Measurements from ENCODE around the gene POC1B. TPM values are rescaled to one million over a fixed set of nuclear protein-coding genes. Genes with fewer than 3 reads are reported as not detected.

POC1B gene
- total RNA-seq, 1 experiment from 2014 or later: 25.0 TPM

DNA sequence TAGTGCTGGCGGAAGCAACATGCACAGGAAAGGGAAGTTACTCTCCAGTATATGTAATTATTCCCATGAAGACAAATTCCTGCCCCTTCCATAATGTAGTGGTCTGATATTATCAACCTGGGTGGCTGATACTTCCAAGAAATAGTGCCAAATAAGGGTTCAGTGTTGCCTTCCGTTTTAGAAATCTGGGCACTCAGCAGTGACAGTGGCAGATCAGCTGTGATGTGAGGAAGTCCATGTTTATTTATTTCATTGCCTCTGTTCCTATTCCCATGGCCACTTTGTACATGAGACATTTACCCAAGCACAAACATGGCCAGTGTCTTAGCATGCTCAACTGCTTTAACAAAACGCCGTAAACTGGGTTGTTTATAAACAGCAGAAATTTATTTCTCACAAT, 20.3 kb upstream of the POC1B start:
- ATAC-seq: no peak
- no peak overlapping the region for H3K9ac ChIP-seq (ENCODE audit: low read length)
- H3K9me3 ChIP-seq (ENCODE audit: low read length): no peaks in the 10 kb centered on the region
- no peak overlapping the region for H3K4me2 ChIP-seq (ENCODE audit: low read length)
- H4K20me1 ChIP-seq (ENCODE audit: low read length): no peaks in the 10 kb centered on the region
- H3F3A ChIP-seq (ENCODE audit: low read length, unreplicated experiment): no peaks in the 10 kb centered on the region
- H2AFZ ChIP-seq (ENCODE audit: low read length): no peak overlapping the region
- POLR2A ChIA-PET (ENCODE audit: unreplicated experiment): no interaction called here
- no peaks in the 10 kb centered on the region for H3K36me3 ChIP-seq (ENCODE audit: low read depth, low read length)
- DNase-seq: no peak
- intact Hi-C loops (cut with micrococcal nuclease): no loop called here
- CTCF ChIA-PET: no interaction called here
- peaks cover 6% of the 10 kb centered on the region for H3K4me1 ChIP-seq (ENCODE audit: insufficient read depth, low read length)
- H3K27me3 ChIP-seq (ENCODE audit: low read length): no peaks in the 10 kb centered on the region
- H3K9me2 ChIP-seq (replicated peaks; ENCODE audit: low read length): no peaks in the 10 kb centered on the region
- H3K27ac ChIP-seq (ENCODE audit: low read length): no peak overlapping the region
- BruUV-seq (replicated peaks): no TSS peak
- no peak overlapping the region for H3K4me3 ChIP-seq (ENCODE audit: low read length)
- TF ChIP-seq, protein P1, sequence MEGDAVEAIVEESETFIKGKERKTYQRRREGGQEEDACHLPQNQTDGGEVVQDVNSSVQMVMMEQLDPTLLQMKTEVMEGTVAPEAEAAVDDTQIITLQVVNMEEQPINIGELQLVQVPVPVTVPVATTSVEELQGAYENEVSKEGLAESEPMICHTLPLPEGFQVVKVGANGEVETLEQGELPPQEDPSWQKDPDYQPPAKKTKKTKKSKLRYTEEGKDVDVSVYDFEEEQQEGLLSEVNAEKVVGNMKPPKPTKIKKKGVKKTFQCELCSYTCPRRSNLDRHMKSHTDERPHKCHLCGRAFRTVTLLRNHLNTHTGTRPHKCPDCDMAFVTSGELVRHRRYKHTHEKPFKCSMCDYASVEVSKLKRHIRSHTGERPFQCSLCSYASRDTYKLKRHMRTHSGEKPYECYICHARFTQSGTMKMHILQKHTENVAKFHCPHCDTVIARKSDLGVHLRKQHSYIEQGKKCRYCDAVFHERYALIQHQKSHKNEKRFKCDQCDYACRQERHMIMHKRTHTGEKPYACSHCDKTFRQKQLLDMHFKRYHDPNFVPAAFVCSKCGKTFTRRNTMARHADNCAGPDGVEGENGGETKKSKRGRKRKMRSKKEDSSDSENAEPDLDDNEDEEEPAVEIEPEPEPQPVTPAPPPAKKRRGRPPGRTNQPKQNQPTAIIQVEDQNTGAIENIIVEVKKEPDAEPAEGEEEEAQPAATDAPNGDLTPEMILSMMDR (conservative IDR thresholded peaks at IDR 0.05; ENCODE audit: low read depth, low read length): no peak
- no peak for TF ChIP-seq EZH2phosphoT487 (IDR thresholded peaks at IDR 0.05; ENCODE audit: borderline replicate concordance, low read length)
- no peak for TF ChIP-seq EZH2 (IDR thresholded peaks at IDR 0.05; ENCODE audit: low read length, unreplicated experiment)
- no peaks in the 10 kb centered on the region for H3K79me2 ChIP-seq (ENCODE audit: low read length)

DNA sequence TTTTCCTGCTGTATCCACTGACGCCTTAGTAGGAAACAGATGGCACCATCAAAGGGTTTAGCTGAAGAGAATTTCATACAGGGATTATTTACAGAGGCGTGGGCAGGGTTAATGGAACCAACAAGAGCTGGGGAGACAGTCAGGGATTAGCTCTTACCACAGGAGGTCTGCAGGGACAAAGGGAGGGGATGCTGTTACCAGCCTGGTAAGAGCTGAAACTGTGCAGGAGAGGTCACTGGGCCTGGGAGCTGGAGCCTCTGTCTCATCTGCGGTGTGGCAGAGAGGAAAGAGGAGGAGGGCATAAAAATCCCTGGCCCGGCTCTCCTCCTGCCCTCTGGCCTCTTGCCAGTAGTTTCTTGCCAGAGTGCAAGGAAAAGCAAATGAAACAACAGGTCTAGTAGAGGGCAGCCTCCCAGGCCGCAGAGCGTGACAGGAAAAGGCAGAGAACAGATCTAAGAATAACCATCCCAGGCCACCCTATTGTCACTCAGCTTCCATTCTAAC, 18.9 kb upstream of the POC1B start:
- Histone ChIP-seq H3K9ac (ENCODE audit: low read length) (no peak overlapping the region), H2AFZ (ENCODE audit: low read length) (no peak overlapping the region), H3K4me1 (ENCODE audit: insufficient read depth, low read length) (peaks cover 6% of the 10 kb centered on the region), H3K27me3 (ENCODE audit: low read length) (no peaks in the 10 kb centered on the region), H3K27ac (ENCODE audit: low read length) (no peak overlapping the region), H3F3A (ENCODE audit: low read length, unreplicated experiment) (no peaks in the 10 kb centered on the region), H3K4me2 (ENCODE audit: low read length) (no peak overlapping the region), H3K9me3 (ENCODE audit: low read length) (no peaks in the 10 kb centered on the region), H3K79me2 (ENCODE audit: low read length) (no peaks in the 10 kb centered on the region), H3K4me3 (ENCODE audit: low read length) (no peak overlapping the region), H3K36me3 (ENCODE audit: low read depth, low read length) (no peaks in the 10 kb centered on the region), H4K20me1 (ENCODE audit: low read length) (no peaks in the 10 kb centered on the region), H3K9me2 (replicated peaks; ENCODE audit: low read length) (no peaks in the 10 kb centered on the region)
- ATAC-seq (no peak), DNase-seq (no peak)
- TF ChIP-seq, protein P1 (conservative IDR thresholded peaks at IDR 0.05; ENCODE audit: low read depth, low read length): no peak
- no peak for TF ChIP-seq EZH2 (IDR thresholded peaks at IDR 0.05; ENCODE audit: low read length, unreplicated experiment)
- TF ChIP-seq EZH2phosphoT487 (IDR thresholded peaks at IDR 0.05; ENCODE audit: borderline replicate concordance, low read length): no peak
- BruUV-seq (replicated peaks): no TSS peak
- intact Hi-C loops (cut with micrococcal nuclease): loop anchor here (5.0 kb wide), 4 partner anchors 708 to 1398 kb away; no protein-coding TSS in a partner anchor
- CTCF ChIA-PET: no interaction called here
- POLR2A ChIA-PET (ENCODE audit: unreplicated experiment): interaction anchor here (0.5 kb wide), 1 partner anchor 155 kb away, joined by 5 read pairs; no protein-coding TSS in a partner anchor

DNA sequence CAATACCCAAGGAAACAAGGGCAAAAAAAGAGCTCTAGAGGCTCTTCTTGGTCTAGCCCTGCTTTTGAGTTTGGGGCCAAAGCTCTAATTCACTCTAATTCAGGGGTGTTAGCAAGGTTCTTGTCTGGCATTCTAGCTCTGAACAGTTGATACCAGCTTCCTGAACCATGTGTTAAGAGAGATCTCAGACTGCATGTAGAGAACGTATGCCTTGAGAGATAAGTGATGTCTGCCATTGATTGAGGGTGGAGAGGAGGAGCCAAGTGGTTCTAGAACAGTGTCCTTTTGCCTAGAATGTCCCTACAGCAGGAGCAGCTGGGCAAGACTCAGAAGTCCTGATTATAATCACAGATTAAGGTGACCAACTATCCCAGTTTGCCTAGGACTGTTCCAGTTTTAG, 18.2 kb upstream of the POC1B start:
- Histone ChIP-seq H3F3A (ENCODE audit: low read length, unreplicated experiment) (no peaks in the 10 kb centered on the region), H2AFZ (ENCODE audit: low read length) (no peak overlapping the region), H4K20me1 (ENCODE audit: low read length) (no peaks in the 10 kb centered on the region), H3K4me1 (ENCODE audit: insufficient read depth, low read length) (peaks cover 6% of the 10 kb centered on the region), H3K79me2 (ENCODE audit: low read length) (no peaks in the 10 kb centered on the region), H3K27me3 (ENCODE audit: low read length) (no peaks in the 10 kb centered on the region), H3K36me3 (ENCODE audit: low read depth, low read length) (no peaks in the 10 kb centered on the region), H3K4me2 (ENCODE audit: low read length) (no peak overlapping the region), H3K27ac (ENCODE audit: low read length) (no peak overlapping the region), H3K4me3 (ENCODE audit: low read length) (no peak overlapping the region), H3K9me3 (ENCODE audit: low read length) (no peaks in the 10 kb centered on the region), H3K9ac (ENCODE audit: low read length) (no peak overlapping the region), H3K9me2 (replicated peaks; ENCODE audit: low read length) (no peaks in the 10 kb centered on the region)
- CTCF ChIA-PET: no interaction called here
- POLR2A ChIA-PET (ENCODE audit: unreplicated experiment): no interaction called here
- intact Hi-C loops (cut with micrococcal nuclease): loop anchor here (5.0 kb wide), 4 partner anchors 708 to 1398 kb away; no protein-coding TSS in a partner anchor
- BruUV-seq (replicated peaks): no TSS peak
- DNase-seq: no peak
- ATAC-seq: no peak
- TF ChIP-seq EZH2 (IDR thresholded peaks at IDR 0.05; ENCODE audit: low read length, unreplicated experiment) (no peak), EZH2phosphoT487 (IDR thresholded peaks at IDR 0.05; ENCODE audit: borderline replicate concordance, low read length) (no peak)
- TF ChIP-seq, protein P1 (conservative IDR thresholded peaks at IDR 0.05; ENCODE audit: low read depth, low read length): no peak

All from PC-3 (cell line).